Neural crest cell (in vitro differentiated cells): ENCODE measurements around the gene ELP5. TPM values are rescaled to one million over a fixed set of nuclear protein-coding genes. Genes with fewer than 3 reads are reported as not detected.

Experiments
- DNase-seq: peaks from one replicate; pipeline ENCODE4 v3.0.0; 2021; ENCODE audit warnings: low read depth, mixed read lengths, low spot score
- H3K27ac Mint-ChIP-seq: one replicate; pipeline ENCODE4 v1.8.0; 2021; ENCODE audit warnings: mild to moderate bottlenecking, mixed read lengths; ENCODE audit not compliant: unreplicated experiment
- H3K27me3 Mint-ChIP-seq: 2 replicates; pipeline ENCODE4 v1.8.0; 2021; ENCODE audit warnings: low read depth, mild to moderate bottlenecking, mixed read lengths
- H3K36me3 Mint-ChIP-seq: 2 replicates; pipeline ENCODE4 v1.8.0; 2021; ENCODE audit warnings: low read depth, mild to moderate bottlenecking, mixed read lengths
- H3K4me1 Mint-ChIP-seq: 2 replicates; pipeline ENCODE4 v1.8.0; 2021; ENCODE audit warnings: mixed read lengths
- H3K4me3 Mint-ChIP-seq: one replicate; pipeline ENCODE4 v1.8.0; 2021; ENCODE audit warnings: mild to moderate bottlenecking, mixed read lengths
- H3K9me3 Mint-ChIP-seq: 2 replicates; pipeline ENCODE4 v1.8.0; 2021; ENCODE audit warnings: mixed read lengths
- CTCF ChIP-seq: fragments of 200-600 bp; sonication (generic); conservative IDR thresholded peaks from 2 replicates; pipeline ENCODE4 v1.5.0; 2021; ENCODE audit warnings: antibody characterized with exemption, mild to moderate bottlenecking
- long read RNA-seq: library from polyadenylated mRNA; unstranded; transcript quantifications from one replicate; pipeline ENCODE4 v2.0.0, GENCODE V29; 2020
- total RNA-seq: library from RNA; stranded (reverse); gene quantifications from 2 replicates; pipeline ENCODE4 v1.2.1, GENCODE V29; 2021

The ELP5 gene
- 74.4 and 77.4 TPM in 2 replicates for total RNA-seq
- long read RNA-seq, transcript ELP5-204 (8 exons, 1,423 nt) = major isoform, 44 of 88 reads
- long read RNA-seq, transcript ELP5-214 (6 exons, 2,209 nt) = minor isoform, 31 of 88 reads
- long read RNA-seq, partial matches to known transcripts = 4 of 88 reads
- long read RNA-seq, other reads (novel, unspliced or antisense) = 5 of 88 reads

- H3K9me3 Mint-ChIP-seq = no peaks in the 10 kb centered on the region
- peaks cover 7% of the 10 kb centered on the region for H3K27me3 Mint-ChIP-seq
- TF ChIP-seq CTCF = no peak
- peak within 1 kb of the TSS; percentile 99 for H3K4me3 Mint-ChIP-seq
- peak within 1 kb of the TSS; percentile 100 for H3K27ac Mint-ChIP-seq
- H3K4me1 Mint-ChIP-seq = peaks cover 41% of the 10 kb centered on the region
- DNase-seq = peak; percentile 85
- peaks cover 18% of the 10 kb centered on the region for H3K36me3 Mint-ChIP-seq
These were observed at the start of gene ELP5 for GRCh38 chr17:7252176-7253043. Gene ELP5 (plus strand): TSS chr17:7252215. CDS start chr17:7252551, 336 bp downstream.

GRCh38 chr17:7203391-7203790 lies 48.6 kb upstream of the ELP5 start:
- H3K4me1 Mint-ChIP-seq = peaks cover 41% of the 10 kb centered on the region
- H3K27ac Mint-ChIP-seq = no peak overlapping the region
- H3K36me3 Mint-ChIP-seq = peaks cover 6% of the 10 kb centered on the region
- TF ChIP-seq CTCF = no peak
- no peaks in the 10 kb centered on the region for H3K27me3 Mint-ChIP-seq
- H3K9me3 Mint-ChIP-seq = no peaks in the 10 kb centered on the region
- no peak for DNase-seq
- H3K4me3 Mint-ChIP-seq = no peak overlapping the region

GRCh38 chr17:7204336-7204735 lies 47.7 kb upstream of the ELP5 start:
- Mint-ChIP-seq H3K4me3 (peak overlapping the region; percentile 90), H3K36me3 (peaks cover 6% of the 10 kb centered on the region), H3K27ac (peak overlapping the region; percentile 67), H3K9me3 (no peaks in the 10 kb centered on the region), H3K27me3 (no peaks in the 10 kb centered on the region), H3K4me1 (peaks cover 45% of the 10 kb centered on the region)
- DNase-seq = no peak
- no peak for TF ChIP-seq CTCF

- peak overlapping the region; percentile 90 for H3K4me3 Mint-ChIP-seq
- TF ChIP-seq CTCF = no peak
- DNase-seq = peak; percentile 92
- H3K9me3 Mint-ChIP-seq = no peaks in the 10 kb centered on the region
- H3K27me3 Mint-ChIP-seq = no peaks in the 10 kb centered on the region
- H3K4me1 Mint-ChIP-seq = peaks cover 46% of the 10 kb centered on the region
- peak overlapping the region; percentile 93 for H3K27ac Mint-ChIP-seq
- peaks cover 6% of the 10 kb centered on the region for H3K36me3 Mint-ChIP-seq
These were observed 47.1 kb upstream of the ELP5 start for GRCh38 chr17:7204828-7205461.

GRCh38 chr17:7205561-7205960 lies 46.5 kb upstream of the ELP5 start:
- peaks cover 51% of the 10 kb centered on the region for H3K4me1 Mint-ChIP-seq
- H3K4me3 Mint-ChIP-seq = peak overlapping the region; percentile 90
- DNase-seq = no peak
- peaks cover 6% of the 10 kb centered on the region for H3K36me3 Mint-ChIP-seq
- H3K9me3 Mint-ChIP-seq = no peaks in the 10 kb centered on the region
- H3K27me3 Mint-ChIP-seq = no peaks in the 10 kb centered on the region
- no peak for TF ChIP-seq CTCF
- peak overlapping the region; percentile 93 for H3K27ac Mint-ChIP-seq
